Suprapubic skin (tissue), 4 donors: ENCODE results near the gene CAB39L. TPM values are rescaled to one million over a fixed set of nuclear protein-coding genes. Genes with fewer than 3 reads are reported as not detected.

Experiments used
- DNase-seq, 2 donors: peaks; one replicate each; pipeline ENCODE4 v3.0.0-alpha.2; 2019; ENCODE audit warnings: low spot score in 2 of 2
- H3K27ac ChIP-seq: fragments of 200-600 bp; sonication (generic); one replicate; pipeline ENCODE4 v1.5.1; 2019
- H3K27me3 ChIP-seq: fragments of 200-600 bp; sonication (generic); one replicate; pipeline ENCODE4 v1.5.1; 2019
- H3K36me3 ChIP-seq: fragments of 200-600 bp; sonication (generic); one replicate; pipeline ENCODE4 v1.5.1; 2019
- H3K4me1 ChIP-seq: fragments of 200-600 bp; sonication (generic); one replicate; pipeline ENCODE4 v1.5.1; 2019
- H3K4me3 ChIP-seq: fragments of 200-600 bp; sonication (generic); one replicate; pipeline ENCODE4 v1.5.1; 2019; ENCODE audit warnings: mild to moderate bottlenecking
- H3K9me3 ChIP-seq: fragments of 200-600 bp; sonication (generic); one replicate; pipeline ENCODE4 v1.5.1; 2019
- EP300 ChIP-seq: sonication (generic); formaldehyde crosslinking; IDR thresholded peaks from one replicate; pipeline ENCODE4 v1.6.1; 2017; ENCODE audit warnings: antibody characterized with exemption
- POLR2A ChIP-seq, 2 donors: fragments of 450-650 bp; IDR thresholded peaks; one replicate each; pipeline ENCODE4 v1.6.1; 2017; ENCODE audit warnings: antibody characterized with exemption in 2 of 2, mild to moderate bottlenecking in 2 of 2, moderate library complexity in 2 of 2
- POLR2AphosphoS5 ChIP-seq, 3 donors: sonication (generic); formaldehyde crosslinking; IDR thresholded peaks; one replicate each; pipeline ENCODE4 v1.6.1; 2017; ENCODE audit warnings: antibody characterized with exemption in 3 of 3
- WGBS: methylation state at CpG from one replicate; pipeline ENCODE4 v1.1.5; 2018; 5-methylcytosine and 5-hydroxymethylcytosine counted together
- total RNA-seq, 4 donors: library from RNA; depleted of rRNA; stranded (reverse); fragments of >200 nt; gene quantifications; one replicate each; pipeline ENCODE4 v1.1.0, GENCODE V29; 2016
- TF ChIP-seq, protein P1 (sequence below), 2 donors: fragments of 200-600 bp in 1 of 2; fragments of 450-650 bp in 1 of 2; sonication (generic) in 1 of 2; IDR thresholded peaks; one replicate each; pipeline ENCODE4 v1.5.1; 2016 to 2019; ENCODE audit warnings: antibody characterized with exemption in 2 of 2, mild to moderate bottlenecking in 1 of 2, moderate library complexity in 1 of 2

CAB39L gene
- total RNA-seq, 4 donors from 2014 or later, result 17.8 to 45.1 (median 28.6) TPM

DNA sequence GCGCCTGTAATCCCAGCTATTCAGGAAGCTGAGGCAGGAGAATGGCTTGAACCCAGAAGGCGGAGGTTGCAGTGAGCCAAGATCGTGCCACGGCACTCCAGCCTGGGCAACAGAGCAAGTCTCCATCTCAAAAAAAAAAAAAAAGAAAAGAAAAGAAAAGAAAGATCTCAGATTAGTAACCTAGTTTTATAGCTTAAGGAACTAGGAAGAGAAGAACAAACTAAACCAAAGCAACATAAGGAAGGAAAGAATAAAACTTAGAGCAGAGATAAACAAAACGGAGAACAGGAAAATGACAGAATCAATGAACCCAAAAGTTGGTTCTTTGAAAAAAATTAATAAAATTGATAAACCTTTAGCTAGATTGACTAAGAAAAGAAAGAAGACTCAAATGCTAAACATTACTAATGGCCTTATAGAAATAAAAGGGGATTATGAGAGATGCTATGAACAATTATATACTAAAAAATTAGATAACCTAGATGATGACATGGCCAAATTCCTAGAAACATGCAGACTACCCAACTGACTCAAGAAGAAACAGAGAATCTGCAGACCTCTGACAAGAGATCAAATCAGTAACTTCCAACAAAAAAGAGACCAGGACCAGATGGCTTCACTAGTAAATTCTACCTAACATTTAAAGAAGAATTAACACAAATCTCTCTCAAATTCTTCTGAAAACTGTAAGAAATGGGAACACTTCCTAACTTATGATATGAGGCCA lies 127.9 kb downstream of the CAB39L start:
- TF ChIP-seq POLR2AphosphoS5 (IDR thresholded peaks at IDR 0.05) (no peak), EP300 (no peak), POLR2A (IDR thresholded peaks at IDR 0.05) (no peak)
- TF ChIP-seq, protein P1, sequence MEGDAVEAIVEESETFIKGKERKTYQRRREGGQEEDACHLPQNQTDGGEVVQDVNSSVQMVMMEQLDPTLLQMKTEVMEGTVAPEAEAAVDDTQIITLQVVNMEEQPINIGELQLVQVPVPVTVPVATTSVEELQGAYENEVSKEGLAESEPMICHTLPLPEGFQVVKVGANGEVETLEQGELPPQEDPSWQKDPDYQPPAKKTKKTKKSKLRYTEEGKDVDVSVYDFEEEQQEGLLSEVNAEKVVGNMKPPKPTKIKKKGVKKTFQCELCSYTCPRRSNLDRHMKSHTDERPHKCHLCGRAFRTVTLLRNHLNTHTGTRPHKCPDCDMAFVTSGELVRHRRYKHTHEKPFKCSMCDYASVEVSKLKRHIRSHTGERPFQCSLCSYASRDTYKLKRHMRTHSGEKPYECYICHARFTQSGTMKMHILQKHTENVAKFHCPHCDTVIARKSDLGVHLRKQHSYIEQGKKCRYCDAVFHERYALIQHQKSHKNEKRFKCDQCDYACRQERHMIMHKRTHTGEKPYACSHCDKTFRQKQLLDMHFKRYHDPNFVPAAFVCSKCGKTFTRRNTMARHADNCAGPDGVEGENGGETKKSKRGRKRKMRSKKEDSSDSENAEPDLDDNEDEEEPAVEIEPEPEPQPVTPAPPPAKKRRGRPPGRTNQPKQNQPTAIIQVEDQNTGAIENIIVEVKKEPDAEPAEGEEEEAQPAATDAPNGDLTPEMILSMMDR (IDR thresholded peaks at IDR 0.05), result no peak

DNA sequence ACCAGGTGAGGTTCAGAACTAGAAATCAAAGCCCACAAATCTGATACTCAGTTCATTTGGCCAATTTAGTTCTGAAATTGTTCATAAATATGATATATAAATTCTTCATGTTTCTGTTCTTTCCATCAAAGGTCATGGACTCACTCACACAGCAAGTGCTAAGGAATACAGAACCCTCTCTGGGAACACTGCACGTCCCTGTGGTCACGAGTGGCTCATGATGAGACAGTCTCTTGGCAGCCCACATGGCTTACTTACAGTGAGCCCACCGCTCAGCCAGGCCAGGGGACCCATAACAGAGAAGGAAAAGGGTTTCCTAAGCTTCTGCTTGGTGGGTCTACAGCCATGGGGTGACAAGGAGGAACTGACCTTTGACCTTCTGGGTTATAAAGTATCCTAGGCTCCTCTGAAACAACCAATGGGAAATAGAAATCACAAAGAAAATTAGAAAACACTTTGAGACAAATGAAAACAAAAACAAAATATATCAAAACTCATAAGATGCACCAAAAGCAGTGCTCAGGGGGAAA lies 128.8 kb downstream of the CAB39L start:
- Histone ChIP-seq H3K9me3 (no peaks in the 10 kb centered on the region), H3K36me3 (peaks cover 3% of the 10 kb centered on the region), H3K27me3 (no peaks in the 10 kb centered on the region), H3K27ac (no peak overlapping the region), H3K4me1 (peaks cover 21% of the 10 kb centered on the region), H3K4me3 (no peak overlapping the region)
- 94% methylated on average over 3 of the region's 3 CpGs for WGBS
- DNase-seq, result no peak
- TF ChIP-seq POLR2A (IDR thresholded peaks at IDR 0.05) (no peak), POLR2AphosphoS5 (IDR thresholded peaks at IDR 0.05) (no peak), EP300 (no peak)
- TF ChIP-seq, protein P1 (IDR thresholded peaks at IDR 0.05), result no peak

More for the DNA sequence above, 127.9 kb downstream of the CAB39L start:
- H3K27ac ChIP-seq, result no peak overlapping the region
- H3K27me3 ChIP-seq, result no peaks in the 10 kb centered on the region
- DNase-seq, result no peak
- H3K36me3 ChIP-seq, result no peaks in the 10 kb centered on the region
- 93% methylated on average over 5 of the region's 5 CpGs for WGBS
- no peak overlapping the region for H3K4me3 ChIP-seq
- H3K4me1 ChIP-seq, result peaks cover 19% of the 10 kb centered on the region
- H3K9me3 ChIP-seq, result no peaks in the 10 kb centered on the region

DNA sequence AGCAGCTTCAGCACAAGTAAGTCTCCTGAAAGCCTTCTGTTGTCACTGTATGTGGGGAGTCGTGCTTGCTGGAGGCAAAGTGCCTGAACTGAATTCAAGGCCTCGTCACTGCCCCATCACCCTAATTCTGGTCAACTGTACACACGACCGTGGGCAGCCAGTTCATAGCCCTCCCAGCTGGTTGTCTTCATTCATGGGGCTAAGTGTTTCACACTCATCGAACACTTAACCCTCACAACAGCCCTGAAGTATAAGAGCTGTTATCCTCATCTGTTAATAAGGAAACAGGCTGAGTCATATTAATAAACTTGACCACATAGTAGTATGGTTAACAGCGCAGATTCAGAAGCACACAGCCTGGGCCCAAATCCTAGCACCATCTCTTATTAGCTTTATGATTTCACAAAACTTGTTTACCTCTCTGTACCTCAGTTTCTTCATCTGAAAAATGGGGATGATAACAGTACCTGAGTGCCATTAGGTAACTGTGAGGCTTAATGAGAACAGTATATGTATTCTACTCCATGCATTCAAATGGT lies 129.5 kb downstream of the CAB39L start:
- no peak overlapping the region for H3K4me3 ChIP-seq
- WGBS, result 52% methylated on average over 6 of the region's 6 CpGs
- H3K4me1 ChIP-seq, result peaks cover 21% of the 10 kb centered on the region
- peak overlapping the region; percentile 75 for H3K27ac ChIP-seq
- no peaks in the 10 kb centered on the region for H3K9me3 ChIP-seq
- H3K27me3 ChIP-seq, result no peaks in the 10 kb centered on the region
- no peak for DNase-seq
- TF ChIP-seq EP300 (no peak), POLR2A (IDR thresholded peaks at IDR 0.05) (no peak), POLR2AphosphoS5 (IDR thresholded peaks at IDR 0.05) (no peak)
- TF ChIP-seq, protein P1 (IDR thresholded peaks at IDR 0.05), result no peak
- peaks cover 4% of the 10 kb centered on the region for H3K36me3 ChIP-seq

DNA sequence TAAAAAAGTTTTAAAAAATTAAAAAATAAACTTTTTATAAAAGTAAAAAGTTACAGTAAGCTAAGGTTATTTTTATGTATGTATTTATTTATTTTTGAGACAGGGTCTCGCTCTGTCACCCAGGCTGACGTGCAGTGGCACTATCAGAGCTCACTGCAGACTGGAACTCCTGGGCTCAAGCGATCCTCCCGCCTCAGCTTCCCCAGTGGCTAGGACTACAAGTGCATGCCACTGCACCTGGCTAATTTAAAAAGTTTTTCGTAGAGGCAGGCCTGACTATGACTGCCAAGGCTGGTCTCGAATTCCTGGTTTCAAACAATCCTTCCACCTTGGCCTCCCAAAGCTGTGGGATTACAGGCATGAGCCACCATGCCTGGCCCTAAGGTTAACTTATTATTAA lies 132.0 kb downstream of the CAB39L start:
- WGBS, result 99% methylated on average over 6 of the region's 6 CpGs
- DNase-seq, result no peak
- no peaks in the 10 kb centered on the region for H3K9me3 ChIP-seq
- no peak overlapping the region for H3K4me3 ChIP-seq
- peaks cover 4% of the 10 kb centered on the region for H3K36me3 ChIP-seq
- H3K27ac ChIP-seq, result no peak overlapping the region
- peaks cover 47% of the 10 kb centered on the region for H3K4me1 ChIP-seq
- no peaks in the 10 kb centered on the region for H3K27me3 ChIP-seq
- TF ChIP-seq, protein P1 (IDR thresholded peaks at IDR 0.05), result no peak
- TF ChIP-seq POLR2AphosphoS5 (IDR thresholded peaks at IDR 0.05) (no peak), POLR2A (IDR thresholded peaks at IDR 0.05) (no peak), EP300 (no peak)

DNA sequence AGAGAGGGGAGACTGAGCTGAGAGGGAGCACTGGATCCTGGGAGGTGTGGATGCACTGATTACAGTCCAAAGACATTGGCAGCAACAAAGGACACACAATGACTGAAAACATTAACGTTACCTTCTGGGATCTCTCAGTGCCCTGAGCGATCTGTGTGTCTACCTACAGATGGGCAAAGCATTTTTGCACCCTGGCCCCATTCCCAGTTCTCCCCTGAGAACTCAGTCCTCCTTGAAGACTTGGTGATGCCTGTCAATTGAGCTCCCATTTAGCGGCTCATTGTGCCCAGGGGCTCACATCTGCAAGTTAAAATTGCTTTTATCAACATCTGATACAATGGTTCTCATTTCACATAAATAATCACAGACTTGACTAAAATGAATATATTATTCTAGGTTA lies 133.6 kb downstream of the CAB39L start:
- WGBS, result 81% methylated on average over 3 of the region's 3 CpGs
- DNase-seq, result no peak
- no peaks in the 10 kb centered on the region for H3K9me3 ChIP-seq
- peaks cover 60% of the 10 kb centered on the region for H3K4me1 ChIP-seq
- peaks cover 4% of the 10 kb centered on the region for H3K36me3 ChIP-seq
- H3K4me3 ChIP-seq, result no peak overlapping the region
- H3K27me3 ChIP-seq, result no peaks in the 10 kb centered on the region
- TF ChIP-seq EP300, result no peak
- TF ChIP-seq, protein P1 (IDR thresholded peaks at IDR 0.05), result no peak
- no peak for TF ChIP-seq POLR2A (IDR thresholded peaks at IDR 0.05)
- TF ChIP-seq POLR2AphosphoS5 (IDR thresholded peaks at IDR 0.05), result no peak
- peak overlapping the region; percentile 88 for H3K27ac ChIP-seq
